ENCODE results near the gene JAKMIP1.

GRCh38 chr4:6125103-6125651 is 75.2 kb downstream of the JAKMIP1 start:
- TF ChIP-seq CTCF (IDR thresholded peaks at IDR 0.05) (no peak), POLR2A (IDR thresholded peaks at IDR 0.05) (no peak)
